Measurements from ENCODE around the gene ADAMTSL2. TPM values are rescaled to one million over a fixed set of nuclear protein-coding genes. Genes with fewer than 3 reads are reported as not detected.

ADAMTSL2 gene
- total and polyA plus RNA-seq, 8 donors = 8.0 to 18.5 (median 12.3) TPM

- Histone ChIP-seq H3K4me1 (peaks cover 0 to 4% of the 10 kb centered on the region in 2 donors), H3K4me3 (no peak overlapping the region), H3K36me3 (no peaks in the 10 kb centered on the region), H3K9me3 (peaks cover 0 to 2% of the 10 kb centered on the region in 2 donors), H3K27me3 (peaks cover 17 to 52% of the 10 kb centered on the region in 2 donors), H3K27ac (no peak overlapping the region)
- ATAC-seq (no peak), DNase-seq (peak in 2 of 4 donors; percentile 61 to 75)
- TF ChIP-seq CTCF (IDR thresholded peaks at IDR 0.05) = no peak
- intact Hi-C loops (cut with DNase I) = no loop called here
These were observed 49.1 kb downstream of the ADAMTSL2 start for GRCh38 chr9:133583586-133583985.

GRCh38 chr9:133584167-133584558, 49.7 kb downstream of the ADAMTSL2 start:
- Histone ChIP-seq H3K27me3 (peaks cover 17 to 46% of the 10 kb centered on the region in 2 donors), H3K4me3 (no peak overlapping the region), H3K9me3 (peaks cover 0 to 2% of the 10 kb centered on the region in 2 donors), H3K27ac (no peak overlapping the region), H3K36me3 (no peaks in the 10 kb centered on the region), H3K4me1 (peaks cover 0 to 4% of the 10 kb centered on the region in 2 donors)
- ATAC-seq (no peak), DNase-seq (peak in 1 of 4 donors; percentile 13)
- TF ChIP-seq CTCF (IDR thresholded peaks at IDR 0.05) = no peak
- intact Hi-C loops (cut with DNase I) = no loop called here

- DNase-seq (peak in 1 of 4 donors; percentile 66), ATAC-seq (peak; percentile 25)
- Histone ChIP-seq H3K4me3 (no peak overlapping the region), H3K27ac (no peak overlapping the region), H3K9me3 (peaks cover 0 to 2% of the 10 kb centered on the region in 2 donors), H3K27me3 (peaks cover 17 to 40% of the 10 kb centered on the region in 2 donors), H3K4me1 (peaks cover 0 to 4% of the 10 kb centered on the region in 2 donors), H3K36me3 (no peaks in the 10 kb centered on the region)
- no peak for TF ChIP-seq CTCF (IDR thresholded peaks at IDR 0.05)
- intact Hi-C loops (cut with DNase I) = no loop called here
These were observed 50.3 kb downstream of the ADAMTSL2 start for GRCh38 chr9:133584559-133585476.

- peaks cover 0 to 4% of the 10 kb centered on the region in 2 donors for H3K4me1 ChIP-seq
- DNase-seq = peak in 1 of 4 donors; percentile 54
- H3K27ac ChIP-seq = no peak overlapping the region
- peaks cover 0 to 2% of the 10 kb centered on the region in 2 donors for H3K9me3 ChIP-seq
- intact Hi-C loops (cut with DNase I) = no loop called here
- no peak for ATAC-seq
- H3K4me3 ChIP-seq = no peak overlapping the region
- peaks cover 17 to 40% of the 10 kb centered on the region in 2 donors for H3K27me3 ChIP-seq
- no peak for TF ChIP-seq CTCF (IDR thresholded peaks at IDR 0.05)
- no peaks in the 10 kb centered on the region for H3K36me3 ChIP-seq
These were observed 51.2 kb downstream of the ADAMTSL2 start for GRCh38 chr9:133585481-133586351.

All from left lung (tissue), 10 donors.